Mammary epithelial cell (primary cell): ENCODE measurements around the gene SLC7A1.

ENCODE experiments used
- CTCF ChIP-seq, 2 donors: IDR thresholded peaks in 1 of 2; conservative IDR thresholded peaks in 1 of 2; 2 replicates each; pipeline ENCODE4 v1.5.1; 2011 to 2012; ENCODE audit warnings: inconsistent platforms in 2 of 2, low read length in 2 of 2, mild to moderate bottlenecking in 2 of 2, control low read depth in 1 of 2, low read depth in 1 of 2; ENCODE audit not compliant: insufficient read depth in 1 of 2; ENCODE audit errors: extremely low read depth in 1 of 2
- EZH2 ChIP-seq: IDR thresholded peaks from 2 replicates; pipeline ENCODE4 v1.6.1; 2012; ENCODE audit warnings: low read length, inconsistent platforms, borderline replicate concordance

DNA sequence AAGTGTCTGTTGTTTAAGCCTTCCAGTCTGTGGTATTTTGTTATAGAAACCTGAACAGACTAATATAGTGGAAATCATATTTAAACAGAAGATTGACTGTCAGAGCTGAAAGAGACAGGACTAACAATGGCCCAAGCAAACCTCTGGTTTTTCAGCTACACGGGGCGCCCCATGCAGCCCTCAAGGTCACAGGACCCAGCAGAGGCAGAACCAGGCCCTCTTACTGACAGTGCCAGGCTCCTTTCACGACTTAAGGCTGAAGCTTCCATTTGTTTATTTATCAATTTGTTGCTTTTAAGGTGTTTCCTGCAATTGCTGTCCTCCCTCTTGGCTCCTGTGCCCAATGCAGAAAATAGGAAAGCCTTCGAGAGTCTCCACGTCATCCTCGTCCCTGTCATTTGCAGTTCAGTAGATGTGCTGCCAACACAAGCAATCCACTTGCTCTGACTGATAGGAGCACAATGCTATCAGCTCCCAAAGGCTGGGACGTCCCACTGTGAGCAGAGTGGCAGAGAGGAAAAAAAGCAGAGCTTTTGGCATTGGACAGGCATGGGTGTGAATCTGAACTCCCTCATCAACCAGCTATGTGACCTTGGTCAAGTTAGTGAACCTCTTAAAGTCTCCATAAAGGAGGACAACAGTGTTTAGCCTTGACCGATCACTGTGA, 10.5 kb upstream of the SLC7A1 start:
- TF ChIP-seq CTCF (conservative IDR thresholded peaks at IDR 0.05 in 1 of 2, IDR thresholded peaks at IDR 0.05 in 1 of 2; ENCODE audit: extremely low read depth in 1 of 2, insufficient read depth in 1 of 2, low read depth in 1 of 2, low read length in 2 of 2) (no peak), EZH2 (no peak)
